ENCODE data around the gene DTYMK. TPM values are rescaled to one million over a fixed set of nuclear protein-coding genes. Genes with fewer than 3 reads are reported as not detected.

The DTYMK gene
- total and polyA plus RNA-seq, 2 of the 4 experiments (the other 2 are of a cell fraction): 31.7 to 50.1 TPM

DNA sequence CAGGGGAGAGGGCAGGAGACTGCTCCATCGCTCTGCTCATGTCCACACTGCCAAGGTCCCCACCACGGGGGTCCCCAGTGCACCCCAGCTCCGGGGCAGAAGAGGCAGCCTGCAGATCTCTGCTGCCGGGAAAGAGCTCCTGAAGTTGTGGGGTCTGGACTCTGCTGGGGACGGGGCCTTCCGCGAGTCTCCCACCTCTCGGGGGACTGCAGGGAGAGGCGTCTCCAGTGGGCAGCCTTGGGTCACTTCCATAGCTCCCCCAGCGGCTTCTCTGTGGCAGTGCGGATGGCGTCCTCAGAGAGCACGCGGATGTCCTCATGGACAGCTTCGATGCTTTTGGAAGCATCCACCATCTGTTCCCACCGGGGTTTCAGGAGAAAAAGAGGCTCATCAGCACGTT is 10.7 kb downstream of the DTYMK start:
- 94% methylated on average over 9 of the region's 17 CpGs; no CpG with 5 or more reads in 1 of the 2 experiments for WGBS, 2 experiments (ENCODE audit: extremely low coverage in 2 of 2, insufficient read length in 1 of 2)
- Histone ChIP-seq H3K79me1 (ENCODE audit: low read depth in 1 of 2, low read length in 2 of 2) (peaks cover 3 to 23% of the 10 kb centered on the region in 2 experiments; a peak in 3 of 4 replicates), H2BK15ac (ENCODE audit: low read depth, low read length) (no peak overlapping the region), H2BK5ac (ENCODE audit: low read depth, low read length, poor library complexity, severe bottlenecking) (no peak overlapping the region), H3K4me3 (ENCODE audit: insufficient read depth, low read depth, low read length) (no peak overlapping the region), H3K9me1 (ENCODE audit: insufficient read depth, low read length) (no peaks in the 10 kb centered on the region), H3K36me3 (ENCODE audit: control insufficient read depth, insufficient read depth, low read length) (peaks cover 58% of the 10 kb centered on the region), H3K9ac (ENCODE audit: low read depth, low read length) (no peak overlapping the region), H4K91ac (ENCODE audit: insufficient read depth, low read depth, low read length) (no peak overlapping the region), H3K4me2 (ENCODE audit: low read depth, low read length) (no peak overlapping the region), H3K27ac (ENCODE audit: insufficient read depth, low read length) (no peak overlapping the region), H3K4ac (ENCODE audit: low read depth, low read length) (no peak overlapping the region), H2BK120ac (ENCODE audit: low read depth, low read length) (no peak overlapping the region), H3K9me3 (ENCODE audit: control insufficient read depth, insufficient read depth, low read length) (no peaks in the 10 kb centered on the region), H3K27me3 (ENCODE audit: control insufficient read depth, insufficient read depth, low read length) (no peaks in the 10 kb centered on the region), H2AK5ac (ENCODE audit: low read depth, low read length) (no peak overlapping the region), H3K23ac (ENCODE audit: low read depth, low read length) (no peak overlapping the region), H4K5ac (ENCODE audit: low read depth, low read length) (no peak overlapping the region), H2AK9ac (replicated peaks; ENCODE audit: low read depth, low read length, poor library complexity) (no peak overlapping the region), H2AFZ (replicated peaks; ENCODE audit: low read length, poor library complexity) (no peak overlapping the region), H3K4me1 (ENCODE audit: control insufficient read depth, insufficient read depth, low read length) (peaks cover 3% of the 10 kb centered on the region; the same call in 1 of the 2 replicates), H3K56ac (ENCODE audit: extremely low read depth, insufficient read depth, low read length) (no peak overlapping the region), H3K14ac (replicated peaks; ENCODE audit: low read depth, low read length) (no peak overlapping the region), H4K8ac (ENCODE audit: low read depth in 2 of 2, low read length in 2 of 2) (no peak overlapping the region), H4K20me1 (ENCODE audit: insufficient read depth, low read length) (peaks cover 10% of the 10 kb centered on the region; the same call in 1 of the 2 replicates), H2BK20ac (ENCODE audit: low read depth, low read length) (no peak overlapping the region), H3K18ac (ENCODE audit: low read depth, low read length) (no peak overlapping the region)
- POLR2A ChIA-PET (ENCODE audit: unreplicated experiment): no interaction called here
- intact Hi-C loops (cut with micrococcal nuclease): no loop called here
- DNase-seq (no peak), ATAC-seq (ENCODE audit: low read depth) (no peak)
- no peak for TF ChIP-seq FOS (IDR thresholded peaks at IDR 0.05; ENCODE audit: low read depth, low read length)
- TF ChIP-seq POLR2A (IDR thresholded peaks at IDR 0.05; ENCODE audit: low read depth, low read length): no peak
- TF ChIP-seq MXI1 (IDR thresholded peaks at IDR 0.05; ENCODE audit: borderline replicate concordance, low read depth, low read length): no peak
- TF ChIP-seq RCOR1 (IDR thresholded peaks at IDR 0.05; ENCODE audit: insufficient replicate concordance, low read length): no peak
- TF ChIP-seq BHLHE40 (IDR thresholded peaks at IDR 0.05; ENCODE audit: low read depth, low read length): no peak
- no peak for TF ChIP-seq RAD21 (IDR thresholded peaks at IDR 0.05; ENCODE audit: low read length)
- no peak for TF ChIP-seq MAZ (IDR thresholded peaks at IDR 0.05; ENCODE audit: borderline replicate concordance, low read depth, low read length)
- no peak for TF ChIP-seq SMC3 (IDR thresholded peaks at IDR 0.05; ENCODE audit: low read depth, low read length)
- TF ChIP-seq, protein P1, sequence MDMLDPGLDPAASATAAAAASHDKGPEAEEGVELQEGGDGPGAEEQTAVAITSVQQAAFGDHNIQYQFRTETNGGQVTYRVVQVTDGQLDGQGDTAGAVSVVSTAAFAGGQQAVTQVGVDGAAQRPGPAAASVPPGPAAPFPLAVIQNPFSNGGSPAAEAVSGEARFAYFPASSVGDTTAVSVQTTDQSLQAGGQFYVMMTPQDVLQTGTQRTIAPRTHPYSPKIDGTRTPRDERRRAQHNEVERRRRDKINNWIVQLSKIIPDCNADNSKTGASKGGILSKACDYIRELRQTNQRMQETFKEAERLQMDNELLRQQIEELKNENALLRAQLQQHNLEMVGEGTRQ (IDR thresholded peaks at IDR 0.05; ENCODE audit: low read depth, low read length): no peak
- TF ChIP-seq NFE2L2 (IDR thresholded peaks at IDR 0.05; ENCODE audit: low read depth, low read length): no peak
- TF ChIP-seq RFX5 (IDR thresholded peaks at IDR 0.05; ENCODE audit: low read depth, low read length): no peak
- TF ChIP-seq, protein P2, sequence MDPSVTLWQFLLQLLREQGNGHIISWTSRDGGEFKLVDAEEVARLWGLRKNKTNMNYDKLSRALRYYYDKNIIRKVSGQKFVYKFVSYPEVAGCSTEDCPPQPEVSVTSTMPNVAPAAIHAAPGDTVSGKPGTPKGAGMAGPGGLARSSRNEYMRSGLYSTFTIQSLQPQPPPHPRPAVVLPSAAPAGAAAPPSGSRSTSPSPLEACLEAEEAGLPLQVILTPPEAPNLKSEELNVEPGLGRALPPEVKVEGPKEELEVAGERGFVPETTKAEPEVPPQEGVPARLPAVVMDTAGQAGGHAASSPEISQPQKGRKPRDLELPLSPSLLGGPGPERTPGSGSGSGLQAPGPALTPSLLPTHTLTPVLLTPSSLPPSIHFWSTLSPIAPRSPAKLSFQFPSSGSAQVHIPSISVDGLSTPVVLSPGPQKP (IDR thresholded peaks at IDR 0.05; ENCODE audit: borderline replicate concordance, low read depth, low read length): no peak
- no peak for TF ChIP-seq CEBPB (IDR thresholded peaks at IDR 0.05; ENCODE audit: low read depth, low read length)
- TF ChIP-seq, protein P3, sequence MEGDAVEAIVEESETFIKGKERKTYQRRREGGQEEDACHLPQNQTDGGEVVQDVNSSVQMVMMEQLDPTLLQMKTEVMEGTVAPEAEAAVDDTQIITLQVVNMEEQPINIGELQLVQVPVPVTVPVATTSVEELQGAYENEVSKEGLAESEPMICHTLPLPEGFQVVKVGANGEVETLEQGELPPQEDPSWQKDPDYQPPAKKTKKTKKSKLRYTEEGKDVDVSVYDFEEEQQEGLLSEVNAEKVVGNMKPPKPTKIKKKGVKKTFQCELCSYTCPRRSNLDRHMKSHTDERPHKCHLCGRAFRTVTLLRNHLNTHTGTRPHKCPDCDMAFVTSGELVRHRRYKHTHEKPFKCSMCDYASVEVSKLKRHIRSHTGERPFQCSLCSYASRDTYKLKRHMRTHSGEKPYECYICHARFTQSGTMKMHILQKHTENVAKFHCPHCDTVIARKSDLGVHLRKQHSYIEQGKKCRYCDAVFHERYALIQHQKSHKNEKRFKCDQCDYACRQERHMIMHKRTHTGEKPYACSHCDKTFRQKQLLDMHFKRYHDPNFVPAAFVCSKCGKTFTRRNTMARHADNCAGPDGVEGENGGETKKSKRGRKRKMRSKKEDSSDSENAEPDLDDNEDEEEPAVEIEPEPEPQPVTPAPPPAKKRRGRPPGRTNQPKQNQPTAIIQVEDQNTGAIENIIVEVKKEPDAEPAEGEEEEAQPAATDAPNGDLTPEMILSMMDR (conservative IDR thresholded peaks at IDR 0.05; ENCODE audit: low read depth, low read length): no peak
- no peak for TF ChIP-seq MAFK (IDR thresholded peaks at IDR 0.05; ENCODE audit: low read depth, low read length)
- no peak for TF ChIP-seq CHD1 (IDR thresholded peaks at IDR 0.05; ENCODE audit: low read depth, low read length)
- in situ Hi-C loops (cut with MboI; ENCODE audit: low sequenced_read_pairs): no loop called here
- dilution Hi-C loops (cut with HindIII; ENCODE audit: low sequenced_read_pairs, unreplicated experiment): no loop called here
- BruUV-seq (replicated peaks): no TSS peak
- CTCF ChIA-PET: no interaction called here
